Vagina (tissue), 2 donors: ENCODE data around the gene PIP4K2C.

ENCODE experiments used
- CTCF ChIP-seq, 3 experiments: fragments of 450-650 bp in 2 of 3; fragments of 200-600 bp in 1 of 3; sonication (generic) in 1 of 3; IDR thresholded peaks; one replicate each; pipeline ENCODE4 v1.5.1; 2017 to 2019; ENCODE audit warnings: antibody characterized with exemption in 3 of 3, mild to moderate bottlenecking in 2 of 3, moderate library complexity in 2 of 3
- POLR2A ChIP-seq, 2 donors: fragments of 450-650 bp; IDR thresholded peaks; one replicate each; pipeline ENCODE4 v1.6.1; 2017; ENCODE audit warnings: antibody characterized with exemption in 2 of 2, mild to moderate bottlenecking in 2 of 2, moderate library complexity in 2 of 2
- POLR2AphosphoS5 ChIP-seq, 2 donors: sonication (generic); formaldehyde crosslinking; IDR thresholded peaks; one replicate each; pipeline ENCODE4 v1.9.0; 2017; ENCODE audit warnings: antibody characterized with exemption in 2 of 2, mild to moderate bottlenecking in 2 of 2, low read depth in 1 of 2; ENCODE audit not compliant: insufficient read depth in 1 of 2

GRCh38 chr12:57606399-57606798, 15.4 kb downstream of the PIP4K2C start:
- TF ChIP-seq POLR2AphosphoS5 (IDR thresholded peaks at IDR 0.05; ENCODE audit: insufficient read depth in 1 of 2, low read depth in 1 of 2) = no peak
- no peak for TF ChIP-seq CTCF (IDR thresholded peaks at IDR 0.05)
- no peak for TF ChIP-seq POLR2A (IDR thresholded peaks at IDR 0.05)
